Caco-2 (cell line): Measurements from ENCODE around the gene SLC10A7. TPM values are rescaled to one million over a fixed set of nuclear protein-coding genes. Genes with fewer than 3 reads are reported as not detected.

Experiments used
- BruUV-seq: library from RNA; stranded (reverse); fragments of 400-500 nt; replicated peaks from 2 replicates; lab custom pipeline; 2021; lab: Mats Ljungman, UMichigan
- CTCF ChIA-PET: fragments of 300-600 bp; sonication (Branson Sonifier 250); formaldehyde crosslinking; loops from one replicate; lab custom pipeline; 2022; ENCODE audit warnings: antibody characterized with exemption; lab: Charles Lee
- POLR2A ChIA-PET: fragments of 300-600 bp; sonication (Branson Sonifier 250); formaldehyde crosslinking; loops from one replicate; lab custom pipeline; 2022; ENCODE audit warnings: antibody characterized with exemption; lab: Charles Lee
- DNase-seq, 2 experiments: peaks; one replicate each; pipeline versions ENCODE4 v3.0.0 to v3.0.0-alpha.2; 2020 to 2022
- H3K27me3 ChIP-seq: replicated peaks from 2 replicates; pipeline ENCODE4 v1.6.0; 2011; ENCODE audit warnings: low read length; ENCODE audit not compliant: control insufficient read depth, insufficient read depth
- H3K36me3 ChIP-seq: 2 replicates; pipeline ENCODE4 v1.5.1; 2011; ENCODE audit warnings: low read length; ENCODE audit not compliant: control insufficient read depth, insufficient read depth
- H3K4me1 ChIP-seq: fragments of 250-450 bp; sonication (Bioruptor Pico); 2 replicates; pipeline ENCODE4 v1.5.1; 2020; ENCODE audit warnings: mild to moderate bottlenecking
- H3K4me3 ChIP-seq: 2 replicates; pipeline ENCODE4 v1.5.1; 2011; ENCODE audit warnings: low read depth, mild to moderate bottlenecking, control low read depth, low read length
- H3K9me3 ChIP-seq: fragments of 250-450 bp; sonication (Bioruptor Pico); 2 replicates; pipeline ENCODE4 v1.5.1; 2020; ENCODE audit warnings: mild to moderate bottlenecking, moderate library complexity
- H3K27ac Mint-ChIP-seq: one replicate; pipeline ENCODE4 v1.8.0; 2022; ENCODE audit warnings: mixed read lengths; ENCODE audit not compliant: unreplicated experiment
- H3K27me3 Mint-ChIP-seq: one replicate; pipeline ENCODE4 v1.8.0; 2022; ENCODE audit warnings: mixed read lengths; ENCODE audit not compliant: insufficient read depth, unreplicated experiment
- H3K36me3 Mint-ChIP-seq: one replicate; pipeline ENCODE4 v1.8.0; 2022; ENCODE audit warnings: mild to moderate bottlenecking, mixed read lengths; ENCODE audit not compliant: insufficient read depth, unreplicated experiment
- H3K4me1 Mint-ChIP-seq: one replicate; pipeline ENCODE4 v1.8.0; 2022; ENCODE audit warnings: low read depth, mixed read lengths; ENCODE audit not compliant: unreplicated experiment
- H3K4me3 Mint-ChIP-seq: one replicate; pipeline ENCODE4 v1.8.0; 2022; ENCODE audit warnings: mild to moderate bottlenecking, moderate library complexity, mixed read lengths; ENCODE audit not compliant: unreplicated experiment
- H3K9me3 Mint-ChIP-seq: one replicate; pipeline ENCODE4 v1.8.0; 2022; ENCODE audit warnings: mixed read lengths; ENCODE audit not compliant: unreplicated experiment
- intact Hi-C: fragments of 100-400 bp; cut with micrococcal nuclease; formaldehyde crosslinking; loops from one replicate; pipeline ENCODE4 v1.10.0; 2022; ENCODE audit not compliant: unreplicated experiment
- total RNA-seq: library from RNA; stranded (reverse); gene quantifications from 2 replicates; pipeline ENCODE4 v1.2.3, GENCODE V29; 2022
- TF ChIP-seq, protein P1 (sequence below), 2 experiments: fragments of 200-600 bp in 1 of 2; IDR thresholded peaks; 1 replicate in 1 of 2; 2 replicates in 1 of 2; pipeline versions ENCODE4 v1.5.1 to v1.8.0; 2011 to 2022; ENCODE audit warnings: antibody characterized with exemption in 1 of 2, control low read depth in 1 of 2, inconsistent platforms in 1 of 2, low read depth in 1 of 2, low read length in 1 of 2, mild to moderate bottlenecking in 1 of 2, moderate library complexity in 1 of 2; ENCODE audit not compliant: insufficient read depth in 1 of 2, severe bottlenecking in 1 of 2, unreplicated experiment in 1 of 2

Gene SLC10A7
- total RNA-seq, 1 experiment from 2014 or later, result 12.1 TPM

- Mint-ChIP-seq H3K27me3 (no peaks in the 10 kb centered on the region), H3K4me1 (no peaks in the 10 kb centered on the region), H3K27ac (no peak overlapping the region), H3K36me3 (no peaks in the 10 kb centered on the region), H3K9me3 (no peaks in the 10 kb centered on the region), H3K4me3 (no peak overlapping the region)
- H3K27me3 ChIP-seq, result no peaks in the 10 kb centered on the region
- no peak for DNase-seq
- H3K4me1 ChIP-seq, result no peaks in the 10 kb centered on the region
- intact Hi-C loops, result no loop called here
- CTCF ChIA-PET, result no interaction called here
- H3K9me3 ChIP-seq, result no peaks in the 10 kb centered on the region
- POLR2A ChIA-PET, result no interaction called here
- H3K36me3 ChIP-seq, result no peaks in the 10 kb centered on the region
- no peak overlapping the region for H3K4me3 ChIP-seq
- no TSS peak for BruUV-seq
- TF ChIP-seq, protein P1, sequence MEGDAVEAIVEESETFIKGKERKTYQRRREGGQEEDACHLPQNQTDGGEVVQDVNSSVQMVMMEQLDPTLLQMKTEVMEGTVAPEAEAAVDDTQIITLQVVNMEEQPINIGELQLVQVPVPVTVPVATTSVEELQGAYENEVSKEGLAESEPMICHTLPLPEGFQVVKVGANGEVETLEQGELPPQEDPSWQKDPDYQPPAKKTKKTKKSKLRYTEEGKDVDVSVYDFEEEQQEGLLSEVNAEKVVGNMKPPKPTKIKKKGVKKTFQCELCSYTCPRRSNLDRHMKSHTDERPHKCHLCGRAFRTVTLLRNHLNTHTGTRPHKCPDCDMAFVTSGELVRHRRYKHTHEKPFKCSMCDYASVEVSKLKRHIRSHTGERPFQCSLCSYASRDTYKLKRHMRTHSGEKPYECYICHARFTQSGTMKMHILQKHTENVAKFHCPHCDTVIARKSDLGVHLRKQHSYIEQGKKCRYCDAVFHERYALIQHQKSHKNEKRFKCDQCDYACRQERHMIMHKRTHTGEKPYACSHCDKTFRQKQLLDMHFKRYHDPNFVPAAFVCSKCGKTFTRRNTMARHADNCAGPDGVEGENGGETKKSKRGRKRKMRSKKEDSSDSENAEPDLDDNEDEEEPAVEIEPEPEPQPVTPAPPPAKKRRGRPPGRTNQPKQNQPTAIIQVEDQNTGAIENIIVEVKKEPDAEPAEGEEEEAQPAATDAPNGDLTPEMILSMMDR (IDR thresholded peaks at IDR 0.05; ENCODE audit: insufficient read depth in 1 of 2, low read depth in 1 of 2, low read length in 1 of 2, severe bottlenecking in 1 of 2, unreplicated experiment in 1 of 2), result no peak
Measured at GRCh38 chr4:146302822-146303221, 218.9 kb downstream of the SLC10A7 start.

- H3K27ac Mint-ChIP-seq, result no peak overlapping the region
- no peak overlapping the region for H3K4me3 Mint-ChIP-seq
- CTCF ChIA-PET, result interaction anchor here (0.5 kb wide), 1 partner anchor 57 kb away, joined by 3 read pairs; no protein-coding TSS in a partner anchor
- POLR2A ChIA-PET, result no interaction called here
- BruUV-seq, result no TSS peak
- Histone ChIP-seq H3K4me3 (no peak overlapping the region), H3K4me1 (no peaks in the 10 kb centered on the region), H3K9me3 (no peaks in the 10 kb centered on the region), H3K27me3 (no peaks in the 10 kb centered on the region), H3K36me3 (no peaks in the 10 kb centered on the region)
- no peaks in the 10 kb centered on the region for H3K27me3 Mint-ChIP-seq
- TF ChIP-seq, protein P1 (IDR thresholded peaks at IDR 0.05; ENCODE audit: insufficient read depth in 1 of 2, low read depth in 1 of 2, low read length in 1 of 2, severe bottlenecking in 1 of 2, unreplicated experiment in 1 of 2), result no peak
- no peak for DNase-seq
- no peaks in the 10 kb centered on the region for H3K4me1 Mint-ChIP-seq
- no peaks in the 10 kb centered on the region for H3K9me3 Mint-ChIP-seq
- H3K36me3 Mint-ChIP-seq, result no peaks in the 10 kb centered on the region
- intact Hi-C loops, result no loop called here
Measured at GRCh38 chr4:146299607-146300006, 222.1 kb downstream of the SLC10A7 start.

DNA sequence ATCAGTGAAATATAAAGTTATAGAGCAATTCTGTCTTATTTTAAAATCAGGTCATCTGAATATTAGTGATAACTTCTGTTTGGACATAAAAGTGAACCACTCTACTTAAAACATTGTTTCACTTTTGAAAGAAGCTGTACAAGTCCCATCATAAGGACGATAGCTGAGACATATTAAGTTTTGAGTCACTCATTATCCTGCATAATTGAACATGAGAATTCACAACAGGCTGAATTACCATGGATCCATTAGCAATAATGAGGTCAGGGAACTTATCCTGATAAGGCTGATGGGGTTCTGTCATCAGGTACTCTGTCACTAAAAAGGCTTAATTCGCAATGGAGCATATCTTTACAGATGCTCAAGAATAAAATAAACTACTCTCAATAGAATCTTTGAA, 227.0 kb downstream of the SLC10A7 start:
- H3K4me1 Mint-ChIP-seq, result no peaks in the 10 kb centered on the region
- H3K36me3 ChIP-seq, result no peaks in the 10 kb centered on the region
- H3K4me3 Mint-ChIP-seq, result no peak overlapping the region
- H3K4me3 ChIP-seq, result no peak overlapping the region
- ChIA-PET CTCF (no interaction called here), POLR2A (no interaction called here)
- H3K36me3 Mint-ChIP-seq, result no peaks in the 10 kb centered on the region
- no peaks in the 10 kb centered on the region for H3K27me3 ChIP-seq
- BruUV-seq, result no TSS peak
- no peaks in the 10 kb centered on the region for H3K9me3 ChIP-seq
- no peaks in the 10 kb centered on the region for H3K4me1 ChIP-seq
- H3K9me3 Mint-ChIP-seq, result no peaks in the 10 kb centered on the region
- intact Hi-C loops, result no loop called here
- TF ChIP-seq, protein P1 (IDR thresholded peaks at IDR 0.05; ENCODE audit: insufficient read depth in 1 of 2, low read depth in 1 of 2, low read length in 1 of 2, severe bottlenecking in 1 of 2, unreplicated experiment in 1 of 2), result no peak
- H3K27me3 Mint-ChIP-seq, result no peaks in the 10 kb centered on the region
- H3K27ac Mint-ChIP-seq, result no peak overlapping the region
- no peak for DNase-seq
